Stomach (tissue), 4 donors: ENCODE results near the gene RASA1.

Experiments
- CTCF ChIP-seq, 7 experiments: fragments of 450-650 bp in 4 of 7; fragments of 200-600 bp in 3 of 7; sonication (generic) in 3 of 7; IDR thresholded peaks; one replicate each; pipeline ENCODE4 v1.5.1; 2016 to 2019; ENCODE audit warnings: antibody characterized with exemption in 7 of 7, control low read depth in 2 of 7, mild to moderate bottlenecking in 1 of 7
- EP300 ChIP-seq: sonication (generic); formaldehyde crosslinking; IDR thresholded peaks from one replicate; pipeline ENCODE4 v1.6.1; 2017; ENCODE audit warnings: antibody characterized with exemption
- POLR2A ChIP-seq, 4 donors: fragments of 450-650 bp; IDR thresholded peaks; one replicate each; pipeline ENCODE4 v1.6.1; 2016; ENCODE audit warnings: antibody characterized with exemption in 4 of 4, control low read depth in 2 of 4, mild to moderate bottlenecking in 1 of 4, moderate library complexity in 1 of 4
- POLR2AphosphoS5 ChIP-seq, 3 donors: sonication (generic); formaldehyde crosslinking; IDR thresholded peaks; one replicate each; pipeline ENCODE4 v1.6.1; 2016; ENCODE audit warnings: antibody characterized with exemption in 3 of 3

DNA sequence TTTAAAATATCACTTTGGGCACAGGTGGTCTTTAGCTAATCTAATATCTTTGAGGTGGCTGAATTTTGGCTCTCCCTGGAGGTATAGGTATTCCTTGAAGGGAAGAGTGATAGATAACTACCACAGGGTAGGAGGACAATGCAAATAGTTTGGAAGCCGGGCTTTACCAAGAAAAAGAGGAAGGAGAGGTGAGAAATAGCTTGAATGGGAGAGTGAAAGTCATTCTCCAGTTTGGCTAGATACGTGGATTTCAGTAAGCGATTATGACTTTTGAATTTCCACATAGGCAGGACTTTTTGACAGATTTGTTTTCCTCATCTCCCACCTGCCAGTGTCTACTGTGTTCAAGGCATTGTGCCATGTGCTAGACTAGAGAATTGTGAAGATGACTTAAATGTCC lies 45.5 kb downstream of the RASA1 start:
- TF ChIP-seq CTCF (IDR thresholded peaks at IDR 0.05): no peak
- TF ChIP-seq EP300: no peak
- no peak for TF ChIP-seq POLR2A (IDR thresholded peaks at IDR 0.05)
- TF ChIP-seq POLR2AphosphoS5 (IDR thresholded peaks at IDR 0.05): no peak
